SHP77 treated with DMSO at 0.1 percent for 48 hours (cell line): ENCODE results near the gene TAS2R60.
"Not testable (repeated sequence)": the region's sequence is repeated elsewhere in the genome, so short reads cannot be mapped to it uniquely, and the experiment has no call there.

Experiments
- DNase-seq: peaks from one replicate; lab custom pipeline; 2025; lab: John Stamatoyannopoulos, UW

Gene TAS2R60

GRCh38 chr7:143443153-143443552 is at the start of gene TAS2R60:
TAS2R60 (plus strand) TSS chr7:143443453; CDS start chr7:143443453, 0 bp downstream.
- no peak for DNase-seq

- no peak for DNase-seq
These were observed 49.2 kb upstream of the TAS2R60 start for GRCh38 chr7:143394068-143394467.

GRCh38 chr7:143394777-143395176 is 48.5 kb upstream of the TAS2R60 start:
- no peak for DNase-seq

- DNase-seq: no peak
These were observed 47.8 kb upstream of the TAS2R60 start for GRCh38 chr7:143395187-143396149.

GRCh38 chr7:143396182-143396581 is 47.1 kb upstream of the TAS2R60 start:
- DNase-seq: no peak

- no peak for DNase-seq
These were observed 46.4 kb upstream of the TAS2R60 start for GRCh38 chr7:143396625-143397556.

GRCh38 chr7:143397710-143398530 is 45.3 kb upstream of the TAS2R60 start:
- DNase-seq: no peak

- DNase-seq: no peak
These were observed 44.6 kb upstream of the TAS2R60 start for GRCh38 chr7:143398616-143399015.

GRCh38 chr7:143399151-143399550 is 44.1 kb upstream of the TAS2R60 start:
- DNase-seq: no peak

- DNase-seq: no peak
These were observed 43.6 kb upstream of the TAS2R60 start for GRCh38 chr7:143399642-143400041.

GRCh38 chr7:143401265-143401664 is 42.0 kb upstream of the TAS2R60 start:
- DNase-seq: no peak

- not testable (repeated sequence) for DNase-seq
These were observed 41.0 kb upstream of the TAS2R60 start for GRCh38 chr7:143402233-143402632.

GRCh38 chr7:143405173-143406001 is 37.9 kb upstream of the TAS2R60 start:
- no peak for DNase-seq

GRCh38 chr7:143406002-143406357 is 37.3 kb upstream of the TAS2R60 start:
- no peak for DNase-seq

GRCh38 chr7:143407287-143408251 is 35.7 kb upstream of the TAS2R60 start:
- DNase-seq: no peak

GRCh38 chr7:143408252-143408685 is 35.0 kb upstream of the TAS2R60 start:
- no peak for DNase-seq

GRCh38 chr7:143408686-143409561 is 34.3 kb upstream of the TAS2R60 start, which contains the start of gene EPHA1:
EPHA1 (minus strand) TSS chr7:143408856; CDS start chr7:143408805, 51 bp downstream.
- DNase-seq: no peak

GRCh38 chr7:143410521-143411004 is 32.7 kb upstream of the TAS2R60 start:
- DNase-seq: no peak
